ENCODE measurements around the gene KRTAP5-4. TPM values are rescaled to one million over a fixed set of nuclear protein-coding genes. Genes with fewer than 3 reads are reported as not detected.

KRTAP5-4 gene
- total RNA-seq, 1 experiment from 2014 or later = not detected

- in situ Hi-C loops (cut with HindIII; ENCODE audit: low pct_unique_long_range_greater_than_20kb, low sequenced_read_pairs) = no loop called here
- no peak for DNase-seq (ENCODE audit: low read depth, low spot score)
- no peak overlapping the region for H3K27ac ChIP-seq (ENCODE audit: low read length)
- H3K27me3 ChIP-seq (ENCODE audit: control insufficient read depth, insufficient read depth, low read length) = peaks cover 17% of the 10 kb centered on the region
- H3K4me3 ChIP-seq (ENCODE audit: low read depth in 2 of 2, low read length in 2 of 2) = no peak overlapping the region
- intact Hi-C loops (cut with micrococcal nuclease; ENCODE audit: unreplicated experiment) = no loop called here
- H3K4me1 ChIP-seq (ENCODE audit: control insufficient read depth, insufficient read depth, low read length) = peaks cover 10% of the 10 kb centered on the region; the same call in 1 of the 2 replicates
- ATAC-seq = no peak
- H3K9me3 ChIP-seq (ENCODE audit: control insufficient read depth, insufficient read depth, low read depth, low read length) = no peaks in the 10 kb centered on the region
- TF ChIP-seq POLR2AphosphoS5 (IDR thresholded peaks at IDR 0.05; ENCODE audit: low read depth, low read length) (no peak), CTCF (IDR thresholded peaks at IDR 0.05) (no peak), REST (IDR thresholded peaks at IDR 0.05; ENCODE audit: insufficient read depth in 1 of 2, low read depth in 2 of 2, low read length in 1 of 2) (no peak), SIN3A (IDR thresholded peaks at IDR 0.05; ENCODE audit: borderline replicate concordance, insufficient read depth, low read depth, low read length) (no peak), TCF7L2 (IDR thresholded peaks at IDR 0.05; ENCODE audit: low read depth, low read length) (no peak)
- H3K36me3 ChIP-seq (ENCODE audit: control insufficient read depth, insufficient read depth, low read length) = no peaks in the 10 kb centered on the region
- no TSS peak for BruUV-seq (replicated peaks)
- ChIA-PET POLR2A (no interaction called here), CTCF (interaction anchor here (1.0 kb wide), 1 partner anchor 51 kb away, joined by 9 read pairs; no protein-coding TSS in a partner anchor)
These were observed 3.6 kb upstream of the KRTAP5-4 start for GRCh38 chr11:1625541-1625940.

- H3K27ac ChIP-seq (ENCODE audit: low read length) = no peak overlapping the region
- no peak for ATAC-seq
- intact Hi-C loops (cut with micrococcal nuclease; ENCODE audit: unreplicated experiment) = no loop called here
- in situ Hi-C loops (cut with HindIII; ENCODE audit: low pct_unique_long_range_greater_than_20kb, low sequenced_read_pairs) = no loop called here
- no TSS peak for BruUV-seq (replicated peaks)
- no peaks in the 10 kb centered on the region for H3K9me3 ChIP-seq (ENCODE audit: control insufficient read depth, insufficient read depth, low read depth, low read length)
- no peak for TF ChIP-seq POLR2AphosphoS5 (IDR thresholded peaks at IDR 0.05; ENCODE audit: low read depth, low read length)
- ChIA-PET CTCF (no interaction called here), POLR2A (no interaction called here)
- no peak overlapping the region for H3K4me3 ChIP-seq (ENCODE audit: low read depth in 2 of 2, low read length in 2 of 2)
- no peaks in the 10 kb centered on the region for H3K36me3 ChIP-seq (ENCODE audit: control insufficient read depth, insufficient read depth, low read length)
- DNase-seq (ENCODE audit: low read depth, low spot score) = no peak
- peaks cover 10% of the 10 kb centered on the region; the same call in 1 of the 2 replicates for H3K4me1 ChIP-seq (ENCODE audit: control insufficient read depth, insufficient read depth, low read length)
- H3K27me3 ChIP-seq (ENCODE audit: control insufficient read depth, insufficient read depth, low read length) = peaks cover 17% of the 10 kb centered on the region
These were observed 2.7 kb upstream of the KRTAP5-4 start for GRCh38 chr11:1624621-1625020.

GRCh38 chr11:1623716-1624115 lies 1.8 kb upstream of the KRTAP5-4 start:
- ATAC-seq = no peak
- BruUV-seq (replicated peaks) = no TSS peak
- H3K27me3 ChIP-seq (ENCODE audit: control insufficient read depth, insufficient read depth, low read length) = peaks cover 17% of the 10 kb centered on the region
- intact Hi-C loops (cut with micrococcal nuclease; ENCODE audit: unreplicated experiment) (no loop called here), in situ Hi-C loops (cut with HindIII; ENCODE audit: low pct_unique_long_range_greater_than_20kb, low sequenced_read_pairs) (no loop called here)
- ChIA-PET CTCF (no interaction called here), POLR2A (no interaction called here)
- H3K4me3 ChIP-seq (ENCODE audit: low read depth in 2 of 2, low read length in 2 of 2) = no peak overlapping the region
- TF ChIP-seq CTCF (IDR thresholded peaks at IDR 0.05) = no peak
- no peak for TF ChIP-seq SIN3A (IDR thresholded peaks at IDR 0.05; ENCODE audit: borderline replicate concordance, insufficient read depth, low read depth, low read length)
- TF ChIP-seq POLR2AphosphoS5 (IDR thresholded peaks at IDR 0.05; ENCODE audit: low read depth, low read length) = no peak
- TF ChIP-seq TCF7L2 (IDR thresholded peaks at IDR 0.05; ENCODE audit: low read depth, low read length) = no peak
- TF ChIP-seq REST (IDR thresholded peaks at IDR 0.05; ENCODE audit: insufficient read depth in 1 of 2, low read depth in 2 of 2, low read length in 1 of 2) = no peak
- H3K27ac ChIP-seq (ENCODE audit: low read length) = no peak overlapping the region
- DNase-seq (ENCODE audit: low read depth, low spot score) = no peak
- no peaks in the 10 kb centered on the region for H3K36me3 ChIP-seq (ENCODE audit: control insufficient read depth, insufficient read depth, low read length)
- no peaks in the 10 kb centered on the region for H3K9me3 ChIP-seq (ENCODE audit: control insufficient read depth, insufficient read depth, low read depth, low read length)
- peaks cover 4% of the 10 kb centered on the region; the same call in 1 of the 2 replicates for H3K4me1 ChIP-seq (ENCODE audit: control insufficient read depth, insufficient read depth, low read length)
